Cardiac fibroblast (primary cell): ENCODE measurements around the gene ARMS2.
A peak's percentile ranks its signal among the peaks of the same experiment; 100 is the strongest.

Source experiments
- DNase-seq, 2 donors: peaks; one replicate each; pipeline versions ENCODE4 v3.0.0 to v3.0.0-alpha.2; 2010; ENCODE audit warnings: low read depth in 2 of 2
- H3K4me3 ChIP-seq, 2 donors: replicated peaks in 1 of 2; 1 replicate in 1 of 2; 2 replicates in 1 of 2; pipeline ENCODE4 v1.5.1; 2011; ENCODE audit warnings: low read depth in 2 of 2, low read length in 2 of 2, mild to moderate bottlenecking in 2 of 2, moderate library complexity in 1 of 2
- CTCF ChIP-seq: IDR thresholded peaks from one replicate; pipeline ENCODE4 v1.5.1; 2011; ENCODE audit warnings: low read depth, mild to moderate bottlenecking, low read length, inconsistent platforms

Gene ARMS2

GRCh38 chr10:122454603-122455080, at the start of gene ARMS2:
ARMS2 (plus strand) TSS chr10:122454653; CDS start chr10:122454728, 75 bp downstream.
- H3K4me3 ChIP-seq, result no peak within 1 kb of the TSS
- no peak for DNase-seq
- TF ChIP-seq CTCF, result no peak

GRCh38 chr10:122407375-122408125, 46.9 kb upstream of the ARMS2 start:
- peak; percentile 12 to 41 for DNase-seq
- no peak for TF ChIP-seq CTCF
- no peak overlapping the region for H3K4me3 ChIP-seq

- no peak for DNase-seq
- TF ChIP-seq CTCF, result no peak
- H3K4me3 ChIP-seq, result no peak overlapping the region
Observed at GRCh38 chr10:122413327-122413726, 41.1 kb upstream of the ARMS2 start.

GRCh38 chr10:122417667-122418066, 36.8 kb upstream of the ARMS2 start:
- no peak overlapping the region for H3K4me3 ChIP-seq
- DNase-seq, result peak; percentile 53 to 63
- no peak for TF ChIP-seq CTCF

- H3K4me3 ChIP-seq, result no peak overlapping the region
- DNase-seq, result peak in 1 of 2 donors; percentile 25
- TF ChIP-seq CTCF, result no peak
Observed at GRCh38 chr10:122419016-122419415, 35.4 kb upstream of the ARMS2 start.

- DNase-seq, result peak; percentile 84 to 90
- TF ChIP-seq CTCF, result no peak
- no peak overlapping the region for H3K4me3 ChIP-seq
Observed at GRCh38 chr10:122419876-122420623, 34.4 kb upstream of the ARMS2 start.
